Motor neuron (in vitro differentiated cells): ENCODE data around the gene GRIN3B. TPM values are rescaled to one million over a fixed set of nuclear protein-coding genes. Genes with fewer than 3 reads are reported as not detected.

ENCODE experiments used
- ATAC-seq, 8 experiments: fragments of 200-7000 bp; cut with Tn5 transposase; replicated peaks in 6 of 8; 2 replicates each; pipeline ENCODE4 v1.8.0; 2021; ENCODE audit warnings: mild to moderate bottlenecking in 8 of 8, moderate library complexity in 8 of 8
- H3K27ac ChIP-seq, 2 donors: fragments of 250-450 bp; sonication (Bioruptor Pico); 2 replicates each; pipeline ENCODE4 v1.9.0; 2021; ENCODE audit warnings: antibody characterized with exemption in 2 of 2, mild to moderate bottlenecking in 2 of 2, moderate library complexity in 1 of 2
- H3K4me1 ChIP-seq, 2 donors: fragments of 250-450 bp; sonication (Bioruptor Pico); replicated peaks in 1 of 2; 2 replicates each; pipeline ENCODE4 v1.6.1; 2021; ENCODE audit warnings: antibody characterized with exemption in 2 of 2, mild to moderate bottlenecking in 2 of 2, moderate library complexity in 1 of 2
- H3K4me3 ChIP-seq, 5 donors: fragments of 250-450 bp; sonication (Bioruptor Pico); 2 replicates each; pipeline ENCODE4 v1.9.0; 2021; ENCODE audit warnings: antibody characterized with exemption in 5 of 5, mild to moderate bottlenecking in 5 of 5, moderate library complexity in 4 of 5
- WGBS, 10 experiments: fragments of 450-650 bp; shearing (Covaris generic); methylation state at CpG; one replicate each; pipeline ENCODE4 v1.0.0; 2022; 5-methylcytosine and 5-hydroxymethylcytosine counted together
- in situ Hi-C, 9 experiments: fragments of 400-800 bp; cut with MboI; loops; one replicate each; pipeline ENCODE4 v1.15.0; 2021; ENCODE audit warnings: low sequenced_read_pairs in 9 of 9, low pct_unique_long_range_greater_than_20kb in 2 of 9; ENCODE audit not compliant: unreplicated experiment in 9 of 9
- total RNA-seq, 8 experiments: library from RNA; unstranded; fragments of 300-600 nt; gene quantifications; 2 replicates each; pipeline versions ENCODE4 v1.2.3 to v1.2.4, GENCODE V29; 2022

GRIN3B gene
- total RNA-seq, 8 experiments from 2014 or later = 0.08 to 1.1 (median 0.28) TPM; not detected in 1

DNA sequence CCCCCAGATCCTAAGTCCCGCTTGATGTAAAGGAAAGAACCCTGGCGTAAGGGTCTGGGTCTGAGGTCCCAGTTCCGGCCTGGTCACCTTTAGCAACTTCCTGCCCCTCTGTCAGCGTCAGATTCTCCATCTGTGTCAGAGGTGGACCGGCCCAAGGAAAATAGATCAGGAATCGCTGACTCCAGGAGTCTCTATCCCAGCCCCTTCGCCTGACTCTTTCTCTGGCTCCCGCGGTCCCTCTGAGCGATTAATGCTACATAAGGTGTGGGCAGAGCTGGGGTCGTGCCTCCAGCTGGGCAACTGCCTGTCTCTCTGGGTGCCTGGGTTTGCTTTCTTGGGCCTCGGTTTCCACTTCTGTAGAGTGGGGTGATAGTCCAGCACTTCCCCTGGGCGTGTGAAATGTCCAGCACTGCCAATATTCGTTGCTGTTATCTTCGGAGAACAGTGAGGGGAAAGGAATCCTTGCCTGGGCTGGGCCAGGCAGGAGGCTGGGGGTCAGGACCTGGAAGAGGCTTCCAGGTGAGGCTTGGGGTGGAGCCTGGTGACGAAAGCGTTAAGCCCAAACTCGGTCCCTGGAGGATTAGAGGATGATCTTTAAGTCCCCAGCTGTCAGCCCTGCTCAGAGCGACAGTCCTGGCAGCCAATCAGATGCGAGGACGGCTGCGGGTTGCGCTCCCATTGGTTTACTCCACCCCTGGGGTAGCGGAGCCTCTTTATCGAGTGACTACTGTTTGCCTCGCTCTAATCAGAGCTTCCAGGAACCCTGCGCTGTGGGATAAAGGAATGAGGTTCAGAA lies 40.5 kb downstream of the GRIN3B start:
- H3K4me3 ChIP-seq = peak overlapping the region; percentile 43 to 57 (median 48)
- peaks cover 3 to 6% of the 10 kb centered on the region in 2 donors for H3K4me1 ChIP-seq
- 0 to 20% (median 2%) methylated on average over 1 to 15 of the region's 27 CpGs; no CpG with 5 or more reads in 3 of the 10 experiments for WGBS, 10 experiments
- no peak overlapping the region for H3K27ac ChIP-seq
- in situ Hi-C loops = no loop called here
- ATAC-seq = peak; percentile 46 to 72 (median 68)

DNA sequence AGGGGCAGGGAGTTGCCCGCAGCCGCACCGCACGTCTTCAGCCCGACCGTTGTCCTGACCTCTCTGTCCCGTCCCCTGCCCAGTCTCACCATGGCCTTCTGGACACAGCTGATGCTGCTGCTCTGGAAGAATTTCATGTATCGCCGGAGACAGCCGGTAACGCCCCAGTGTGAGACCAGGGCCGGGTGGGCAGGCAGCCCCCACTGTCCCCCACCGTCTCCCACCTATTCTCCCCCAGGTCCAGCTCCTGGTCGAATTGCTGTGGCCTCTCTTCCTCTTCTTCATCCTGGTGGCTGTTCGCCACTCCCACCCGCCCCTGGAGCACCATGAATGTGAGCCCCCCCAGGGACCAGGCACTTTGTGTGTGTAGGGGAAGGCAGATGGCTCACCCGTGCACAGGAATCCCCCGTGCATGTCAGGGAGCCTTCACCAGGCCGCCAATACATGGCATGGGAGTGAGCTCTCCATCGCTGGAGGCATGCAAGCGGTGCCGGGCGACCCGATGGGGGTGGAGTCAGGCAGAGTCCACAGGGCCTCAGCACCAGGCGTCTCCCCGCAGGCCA lies 41.1 kb downstream of the GRIN3B start:
- Histone ChIP-seq H3K27ac (no peak overlapping the region), H3K4me1 (peaks cover 3 to 6% of the 10 kb centered on the region in 2 donors), H3K4me3 (peak overlapping the region; percentile 43 to 57 (median 48))
- 0 to 80% (median 66%) methylated on average over 2 to 9 of the region's 26 CpGs; no CpG with 5 or more reads in 6 of the 10 experiments for WGBS, 10 experiments
- in situ Hi-C loops = no loop called here
- ATAC-seq = peak in 1 of 8 experiments; percentile 5

DNA sequence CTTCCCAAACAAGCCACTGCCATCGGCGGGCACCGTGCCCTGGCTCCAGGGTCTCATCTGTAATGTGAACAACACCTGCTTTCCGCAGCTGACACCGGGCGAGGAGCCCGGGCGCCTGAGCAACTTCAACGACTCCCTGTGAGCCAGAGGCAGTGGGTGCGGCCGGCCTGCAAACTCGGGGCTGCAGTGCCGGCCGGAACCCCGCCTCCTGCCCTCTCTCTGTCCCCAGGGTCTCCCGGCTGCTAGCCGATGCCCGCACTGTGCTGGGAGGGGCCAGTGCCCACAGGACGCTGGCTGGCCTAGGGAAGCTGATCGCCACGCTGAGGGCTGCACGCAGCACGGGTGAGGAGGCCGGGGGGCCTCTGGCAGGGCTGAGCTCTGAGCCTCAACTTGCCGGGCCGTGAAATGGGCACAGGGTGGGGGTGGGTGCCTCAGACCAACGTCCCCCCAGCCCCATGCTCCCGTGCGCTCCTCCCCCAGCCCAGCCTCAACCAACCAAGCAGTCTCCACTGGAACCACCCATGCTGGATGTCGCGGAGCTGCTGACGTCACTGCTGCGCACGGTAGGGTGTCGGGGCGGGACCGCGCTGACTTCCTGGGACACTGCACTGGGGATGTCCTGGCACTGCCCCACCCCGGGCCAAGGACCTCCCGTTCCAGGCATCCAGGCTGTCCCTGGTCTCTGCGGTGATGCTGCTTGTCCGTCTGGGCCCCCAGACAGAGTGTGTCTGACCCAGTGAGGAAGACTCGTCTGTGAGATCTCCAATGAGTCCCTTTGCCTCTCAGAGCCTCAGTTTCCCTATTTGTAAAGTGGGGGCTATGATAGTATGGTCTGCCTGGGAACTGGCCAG lies 41.8 kb downstream of the GRIN3B start:
- H3K4me1 ChIP-seq = peaks cover 3 to 6% of the 10 kb centered on the region in 2 donors
- peak in 3 of 8 experiments; percentile 1 to 26 (median 9) for ATAC-seq
- no peak overlapping the region for H3K27ac ChIP-seq
- WGBS, 10 experiments = 0 to 70% methylated on average over 2 of the region's 43 CpGs; no CpG with 5 or more reads in 8 of the 10 experiments
- in situ Hi-C loops = no loop called here
- H3K4me3 ChIP-seq = no peak overlapping the region

DNA sequence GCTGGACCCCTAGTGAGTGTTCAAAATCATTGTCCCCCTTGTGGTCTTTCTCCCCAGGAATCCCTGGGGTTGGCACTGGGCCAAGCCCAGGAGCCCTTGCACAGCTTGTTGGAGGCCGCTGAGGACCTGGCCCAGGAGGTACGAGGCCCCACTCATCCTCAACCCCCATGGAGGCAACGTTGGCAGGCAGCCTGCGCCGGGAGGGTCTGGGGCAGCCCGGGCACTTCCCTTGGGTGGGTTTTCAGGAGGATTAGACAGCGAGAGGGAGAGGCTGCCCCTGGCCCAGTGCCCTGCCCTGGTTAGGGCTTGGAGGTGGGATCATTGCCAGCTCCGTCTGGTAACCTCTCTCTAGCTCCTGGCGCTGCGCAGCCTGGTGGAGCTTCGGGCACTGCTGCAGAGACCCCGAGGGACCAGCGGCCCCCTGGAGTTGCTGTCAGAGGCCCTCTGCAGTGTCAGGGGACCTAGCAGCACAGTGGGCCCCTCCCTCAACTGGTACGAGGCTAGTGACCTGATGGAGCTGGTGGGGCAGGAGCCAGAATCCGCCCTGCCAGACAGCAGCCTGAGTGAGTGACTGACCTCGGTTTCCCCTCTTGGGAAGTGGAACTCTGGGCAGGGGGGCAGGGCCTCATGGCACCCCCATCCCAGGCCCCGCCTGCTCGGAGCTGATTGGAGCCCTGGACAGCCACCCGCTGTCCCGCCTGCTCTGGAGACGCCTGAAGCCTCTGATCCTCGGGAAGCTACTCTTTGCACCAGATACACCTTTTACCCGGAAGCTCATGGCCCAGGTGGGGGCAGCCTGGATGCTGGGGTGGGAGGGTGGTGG lies 42.7 kb downstream of the GRIN3B start:
- 20 to 80% (median 80%) methylated on average over 1 of the region's 23 CpGs; no CpG with 5 or more reads in 6 of the 10 experiments for WGBS, 10 experiments

DNA sequence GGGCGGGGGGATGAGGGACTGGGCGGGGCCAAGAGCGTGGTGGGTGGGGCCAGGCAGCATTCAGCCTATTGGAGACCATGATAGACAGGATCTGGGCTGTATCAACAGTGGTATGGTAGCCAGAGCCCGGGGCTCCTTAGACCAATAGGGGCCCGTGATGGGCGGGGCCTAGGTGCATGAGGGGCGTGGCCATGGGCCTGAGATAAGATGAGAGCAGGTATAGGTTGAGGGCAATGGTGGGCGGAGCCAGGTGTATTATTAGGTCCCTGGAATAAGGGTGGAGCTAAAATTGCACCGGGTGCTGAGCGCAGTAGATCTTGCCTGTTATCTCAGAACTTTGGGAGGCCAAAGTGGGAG lies 45.0 kb downstream of the GRIN3B start:
- peak in 4 of 8 experiments; percentile 1 to 54 (median 46) for ATAC-seq
- Histone ChIP-seq H3K4me1 (peaks cover 3 to 6% of the 10 kb centered on the region in 2 donors), H3K4me3 (no peak overlapping the region), H3K27ac (peak overlapping the region in 1 of 2 donors; percentile 7)
- WGBS, 10 experiments = no CpG with 5 or more reads among the region's 10 CpGs
- in situ Hi-C loops = no loop called here

More for the DNA sequence above, 42.7 kb downstream of the GRIN3B start:
- no peak for ATAC-seq
- in situ Hi-C loops = no loop called here
- Histone ChIP-seq H3K4me1 (peaks cover 3 to 6% of the 10 kb centered on the region in 2 donors), H3K4me3 (no peak overlapping the region), H3K27ac (no peak overlapping the region)

DNA sequence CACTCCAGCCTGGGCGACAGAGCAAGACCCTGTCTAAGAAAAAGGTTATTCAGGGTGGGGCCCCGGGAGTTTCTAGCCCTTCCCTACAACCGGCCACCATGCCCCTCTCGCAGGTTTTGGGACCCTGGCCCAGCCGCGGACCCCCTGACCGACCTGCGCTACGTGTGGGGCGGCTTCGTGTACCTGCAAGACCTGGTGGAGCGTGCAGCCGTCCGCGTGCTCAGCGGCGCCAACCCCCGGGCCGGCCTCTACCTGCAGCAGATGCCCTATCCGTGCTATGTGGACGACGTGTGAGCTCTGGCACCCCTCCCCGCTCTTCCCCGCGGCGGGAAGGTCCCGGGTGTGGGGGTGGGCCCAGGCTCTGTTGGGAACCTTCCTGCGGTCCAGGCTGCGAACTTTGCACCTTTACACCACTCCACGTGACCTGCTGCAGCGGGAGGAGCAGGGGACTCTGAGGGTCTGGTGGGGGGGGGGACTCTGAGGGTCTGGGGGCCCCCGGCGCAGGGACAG lies 46.0 kb downstream of the GRIN3B start:
- WGBS, 10 experiments = 80 to 97% methylated on average over 1 to 6 of the region's 33 CpGs; no CpG with 5 or more reads in 8 of the 10 experiments
- ATAC-seq = no peak
- in situ Hi-C loops = no loop called here

DNA sequence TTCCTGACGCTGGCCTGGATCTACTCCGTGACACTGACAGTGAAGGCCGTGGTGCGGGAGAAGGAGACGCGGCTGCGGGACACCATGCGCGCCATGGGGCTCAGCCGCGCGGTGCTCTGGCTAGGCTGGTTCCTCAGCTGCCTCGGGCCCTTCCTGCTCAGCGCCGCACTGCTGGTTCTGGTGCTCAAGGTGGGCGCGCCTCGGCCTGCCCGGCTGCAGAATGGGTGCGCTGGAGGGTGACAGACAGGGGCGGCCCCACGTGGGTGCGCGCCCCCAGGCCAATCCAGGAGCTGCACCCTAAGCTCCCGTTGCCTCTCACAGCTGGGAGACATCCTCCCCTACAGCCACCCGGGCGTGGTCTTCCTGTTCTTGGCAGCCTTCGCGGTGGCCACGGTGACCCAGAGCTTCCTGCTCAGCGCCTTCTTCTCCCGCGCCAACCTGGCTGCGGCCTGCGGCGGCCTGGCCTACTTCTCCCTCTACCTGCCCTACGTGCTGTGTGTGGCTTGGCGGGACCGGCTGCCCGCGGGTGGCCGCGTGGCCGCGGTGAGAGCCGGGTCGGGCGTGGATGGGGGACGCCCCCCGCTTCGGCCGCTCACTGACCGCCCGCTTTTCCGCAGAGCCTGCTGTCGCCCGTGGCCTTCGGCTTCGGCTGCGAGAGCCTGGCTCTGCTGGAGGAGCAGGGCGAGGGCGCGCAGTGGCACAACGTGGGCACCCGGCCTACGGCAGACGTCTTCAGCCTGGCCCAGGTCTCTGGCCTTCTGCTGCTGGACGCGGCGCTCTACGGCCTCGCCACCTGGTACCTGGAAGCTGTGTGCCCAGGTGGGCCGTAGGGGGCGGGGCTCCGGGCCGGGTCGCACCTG lies 46.8 kb downstream of the GRIN3B start:
- in situ Hi-C loops = no loop called here
- WGBS, 10 experiments = 70 to 96% (median 90%) methylated on average over 2 to 15 of the region's 77 CpGs; no CpG with 5 or more reads in 5 of the 10 experiments
- H3K4me3 ChIP-seq = no peak overlapping the region

More for the DNA sequence above, 46.0 kb downstream of the GRIN3B start:
- Histone ChIP-seq H3K4me1 (peaks cover 0 to 3% of the 10 kb centered on the region in 2 donors), H3K4me3 (no peak overlapping the region), H3K27ac (no peak overlapping the region)

DNA sequence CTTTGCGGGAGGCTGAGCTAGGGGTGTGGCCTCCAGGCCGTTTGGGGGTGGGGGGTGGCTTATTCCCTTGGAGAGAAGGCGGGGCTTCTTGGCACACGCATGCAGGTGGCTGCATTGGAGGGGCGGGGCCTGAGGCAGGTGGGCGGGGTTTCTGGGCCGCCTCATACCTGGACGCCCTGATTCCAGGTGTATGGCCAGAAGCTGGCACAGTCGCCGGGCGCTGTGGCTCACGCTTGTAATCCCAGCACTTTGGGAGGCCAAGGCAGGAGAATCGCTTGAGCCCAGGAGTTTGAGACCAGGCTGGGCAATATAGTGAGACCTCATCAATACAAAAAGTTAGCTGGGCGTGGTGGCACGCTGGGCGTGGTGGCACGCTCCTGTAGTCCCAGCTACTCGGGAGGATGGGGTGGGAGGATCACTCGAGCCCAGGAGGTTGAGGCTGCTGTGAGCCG lies 47.5 kb downstream of the GRIN3B start:
- in situ Hi-C loops = no loop called here
- Histone ChIP-seq H3K4me3 (no peak overlapping the region), H3K4me1 (no peaks in the 10 kb centered on the region), H3K27ac (no peak overlapping the region)
- no peak for ATAC-seq
- WGBS, 10 experiments = 80 to 88% (median 81%) methylated on average over 2 to 10 of the region's 20 CpGs; no CpG with 5 or more reads in 7 of the 10 experiments

More for the DNA sequence above, 46.8 kb downstream of the GRIN3B start:
- ATAC-seq = no peak
- no peaks in the 10 kb centered on the region for H3K4me1 ChIP-seq
- no peak overlapping the region for H3K27ac ChIP-seq

DNA sequence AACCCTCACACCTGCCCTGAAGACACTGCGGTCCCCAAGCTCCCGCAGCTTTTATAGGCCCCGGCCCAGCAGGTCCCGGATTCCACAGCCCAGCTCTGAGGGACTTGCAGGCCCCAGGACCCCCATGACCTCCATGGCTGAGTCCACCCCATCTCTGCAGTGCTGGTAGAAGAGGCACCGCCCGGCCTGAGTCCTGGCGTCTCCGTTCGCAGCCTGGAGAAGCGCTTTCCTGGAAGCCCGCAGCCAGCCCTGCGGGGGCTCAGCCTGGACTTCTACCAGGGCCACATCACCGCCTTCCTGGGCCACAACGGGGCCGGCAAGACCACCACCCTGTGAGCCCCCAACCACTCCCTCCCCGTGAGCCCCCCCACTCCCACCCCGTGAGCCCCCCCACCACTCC lies 48.9 kb downstream of the GRIN3B start:
- Histone ChIP-seq H3K27ac (no peak overlapping the region), H3K4me3 (no peak overlapping the region), H3K4me1 (no peaks in the 10 kb centered on the region)
- WGBS, 10 experiments = 57 to 100% (median 100%) methylated on average over 1 to 4 of the region's 17 CpGs; no CpG with 5 or more reads in 7 of the 10 experiments
- in situ Hi-C loops = no loop called here
- ATAC-seq = no peak

DNA sequence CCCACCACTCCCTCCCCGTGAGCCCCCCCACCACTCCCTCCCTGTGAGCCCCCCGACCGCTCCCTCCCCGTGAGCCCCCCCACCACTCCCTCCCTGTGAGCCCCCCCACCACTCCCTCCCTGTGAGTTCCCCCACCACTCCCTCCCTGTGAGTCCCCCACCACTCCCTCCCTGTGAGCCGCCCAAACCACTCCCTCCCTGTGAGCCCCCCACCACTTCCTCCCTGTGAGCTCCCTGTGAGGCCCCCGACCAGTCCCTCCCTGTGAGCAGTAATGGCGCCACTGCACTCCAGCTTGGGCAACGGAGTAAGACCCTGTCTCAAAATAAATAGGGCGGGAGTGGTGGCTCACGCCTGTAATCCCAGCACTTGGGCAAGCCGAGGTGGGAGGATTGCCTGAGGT lies 49.6 kb downstream of the GRIN3B start:
- Histone ChIP-seq H3K4me3 (no peak overlapping the region), H3K4me1 (no peaks in the 10 kb centered on the region), H3K27ac (no peak overlapping the region)
- in situ Hi-C loops = no loop called here
- WGBS, 10 experiments = 0 to 20% methylated on average over 1 of the region's 11 CpGs; no CpG with 5 or more reads in 8 of the 10 experiments
- ATAC-seq = no peak

DNA sequence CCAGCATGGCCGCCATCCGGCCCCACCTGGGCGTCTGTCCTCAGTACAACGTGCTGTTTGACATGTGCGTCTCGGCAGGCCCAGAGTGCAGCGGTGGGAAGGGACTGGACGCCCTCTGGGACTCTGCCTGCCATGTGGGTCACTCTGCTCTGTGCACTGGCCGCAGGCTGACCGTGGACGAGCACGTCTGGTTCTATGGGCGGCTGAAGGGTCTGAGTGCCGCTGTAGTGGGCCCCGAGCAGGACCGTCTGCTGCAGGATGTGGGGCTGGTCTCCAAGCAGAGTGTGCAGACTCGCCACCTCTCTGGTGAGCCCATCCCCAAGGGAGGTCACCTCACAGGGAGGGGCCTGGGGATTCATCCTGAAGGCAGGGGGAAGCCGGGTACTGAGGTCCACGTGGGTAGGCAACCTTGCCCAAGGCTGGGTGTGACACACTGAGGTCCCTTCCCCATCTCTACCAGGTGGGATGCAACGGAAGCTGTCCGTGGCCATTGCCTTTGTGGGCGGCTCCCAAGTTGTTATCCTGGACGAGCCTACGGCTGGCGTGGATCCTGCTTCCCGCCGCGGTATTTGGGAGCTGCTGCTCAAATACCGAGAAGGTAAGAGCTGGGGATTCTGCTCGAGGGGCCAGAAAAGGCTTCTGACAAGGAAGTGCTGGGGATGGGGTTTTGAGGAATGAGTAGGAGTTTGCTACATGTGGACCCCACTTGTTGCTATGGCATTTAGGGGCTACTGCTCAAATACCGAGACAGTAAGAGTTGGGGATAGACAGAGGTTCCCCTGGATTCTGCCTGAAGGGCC lies 51.0 kb downstream of the GRIN3B start:
- Histone ChIP-seq H3K27ac (no peak overlapping the region), H3K4me1 (no peaks in the 10 kb centered on the region), H3K4me3 (no peak overlapping the region)
- no peak for ATAC-seq
- in situ Hi-C loops = no loop called here
- 58 to 92% (median 67%) methylated on average over 2 to 20 of the region's 31 CpGs; no CpG with 5 or more reads in 6 of the 10 experiments for WGBS, 10 experiments
